ENCODE measurements around the gene UST. TPM values are rescaled to one million over a fixed set of nuclear protein-coding genes. Genes with fewer than 3 reads are reported as not detected.
A peak's percentile ranks its signal among the peaks of the same experiment; 100 is the strongest.
"Not testable (repeated sequence)": the region's sequence is repeated elsewhere in the genome, so short reads cannot be mapped to it uniquely, and the experiment has no call there.

Gene UST
- total RNA-seq, 1 donor from 2014 or later = 4.4 TPM

- DNase-seq (ENCODE audit: missing footprints) (no peak), ATAC-seq (no peak)
- intact Hi-C loops (cut with DNase I) = no loop called here
Observed at GRCh38 chr6:148990403-148990802, 243.6 kb downstream of the UST start.

- ATAC-seq (no peak), DNase-seq (ENCODE audit: missing footprints) (no peak)
- intact Hi-C loops (cut with DNase I) = no loop called here
Observed at GRCh38 chr6:148996815-148997214, 250.0 kb downstream of the UST start.

DNA sequence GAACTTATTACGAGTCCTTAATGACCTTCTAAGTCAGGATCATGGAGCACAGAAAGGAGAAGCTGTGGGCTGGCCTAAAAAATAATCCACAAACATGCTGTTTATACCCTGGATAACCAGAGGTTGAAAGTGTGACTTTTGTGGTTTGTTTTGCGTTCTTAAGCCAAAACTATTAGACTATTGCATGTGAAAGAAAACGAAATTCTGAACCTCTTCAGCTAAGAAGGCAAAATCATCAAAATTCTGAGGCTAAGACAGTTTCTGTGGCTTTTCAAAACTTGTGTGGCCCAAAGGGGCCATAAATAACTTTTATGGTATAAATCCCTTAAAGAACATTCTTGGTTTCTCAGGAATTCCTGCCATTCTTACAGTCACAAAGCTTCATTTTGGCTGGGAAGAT is 251.0 kb downstream of the UST start:
- intact Hi-C loops (cut with DNase I) = no loop called here
- DNase-seq (ENCODE audit: missing footprints) (no peak), ATAC-seq (no peak)

GRCh38 chr6:148998704-148999103 is 251.9 kb downstream of the UST start:
- intact Hi-C loops (cut with DNase I) = no loop called here
- no peak for ATAC-seq
- no peak for DNase-seq (ENCODE audit: missing footprints)

DNA sequence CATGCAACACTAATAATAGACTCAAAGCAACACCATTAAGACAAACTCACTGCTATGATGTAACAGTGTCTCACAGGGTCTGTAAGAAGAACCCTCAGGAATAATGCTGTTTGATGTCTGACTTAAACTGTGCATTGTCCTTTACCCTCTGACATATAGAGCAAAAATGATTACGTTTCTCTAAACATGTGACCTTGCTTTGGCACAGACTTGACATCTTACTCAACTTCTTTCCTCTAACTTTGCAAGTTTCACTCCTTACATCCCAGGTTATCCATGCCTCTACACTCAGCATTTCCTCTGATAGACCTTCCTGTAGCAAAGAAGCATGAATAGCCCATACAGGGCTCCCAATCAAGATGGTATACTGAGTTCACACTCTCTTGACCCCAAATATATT is 252.7 kb downstream of the UST start:
- intact Hi-C loops (cut with DNase I) = no loop called here
- DNase-seq (ENCODE audit: missing footprints) (no peak), ATAC-seq (peak; percentile 38)

- intact Hi-C loops (cut with DNase I) = no loop called here
- ATAC-seq = peak; percentile 91
- peak; percentile 81 for DNase-seq (ENCODE audit: missing footprints)
Observed at GRCh38 chr6:148999929-149000468, 253.2 kb downstream of the UST start.

- intact Hi-C loops (cut with DNase I) = no loop called here
- DNase-seq (ENCODE audit: missing footprints) (no peak), ATAC-seq (no peak)
Observed at GRCh38 chr6:149001422-149001821, 254.6 kb downstream of the UST start.

DNA sequence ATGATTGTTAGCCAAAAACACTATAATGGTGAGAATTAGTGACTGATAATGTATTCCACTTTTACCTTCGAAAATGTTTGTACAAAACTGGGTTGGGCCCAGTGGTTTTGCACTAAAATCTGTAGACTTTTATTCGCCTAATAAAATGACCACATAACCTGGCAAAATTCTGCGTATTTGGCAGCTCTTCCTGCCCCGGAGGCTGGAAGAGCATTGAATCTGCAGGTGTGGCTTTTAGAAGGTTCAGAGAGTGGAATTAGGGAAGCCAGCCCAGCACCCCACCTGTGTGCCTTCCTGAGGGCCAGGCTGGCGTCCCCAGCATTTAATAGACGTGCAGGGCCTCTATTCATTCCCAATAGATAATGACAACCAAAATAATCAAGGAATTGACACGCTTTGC is 256.7 kb downstream of the UST start:
- DNase-seq (ENCODE audit: missing footprints) = no peak
- ATAC-seq = no peak
- intact Hi-C loops (cut with DNase I) = no loop called here

GRCh38 chr6:149004664-149005063 is 257.8 kb downstream of the UST start:
- intact Hi-C loops (cut with DNase I) = no loop called here
- ATAC-seq (no peak), DNase-seq (ENCODE audit: missing footprints) (no peak)

DNA sequence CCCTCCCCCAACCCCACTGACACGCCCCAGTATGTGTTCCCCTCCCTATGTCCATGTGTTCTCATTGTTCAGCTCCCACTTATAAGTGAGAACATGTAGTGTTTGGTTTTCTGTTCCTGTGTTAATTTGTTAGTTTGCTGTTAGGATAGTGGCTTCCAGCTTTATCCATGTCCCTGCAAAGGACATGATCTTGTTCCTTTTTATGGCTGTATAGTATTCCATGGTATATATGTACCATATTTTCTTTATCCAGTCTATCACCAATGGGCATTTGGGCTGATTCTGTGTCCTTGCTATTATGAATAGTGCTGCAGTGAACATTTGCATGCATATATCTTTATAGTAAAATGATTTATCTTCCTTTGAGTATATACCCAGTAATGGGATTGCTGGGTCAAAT is 259.4 kb downstream of the UST start:
- intact Hi-C loops (cut with DNase I); ATAC-seq; DNase-seq (ENCODE audit: missing footprints): not testable (repeated sequence)

DNA sequence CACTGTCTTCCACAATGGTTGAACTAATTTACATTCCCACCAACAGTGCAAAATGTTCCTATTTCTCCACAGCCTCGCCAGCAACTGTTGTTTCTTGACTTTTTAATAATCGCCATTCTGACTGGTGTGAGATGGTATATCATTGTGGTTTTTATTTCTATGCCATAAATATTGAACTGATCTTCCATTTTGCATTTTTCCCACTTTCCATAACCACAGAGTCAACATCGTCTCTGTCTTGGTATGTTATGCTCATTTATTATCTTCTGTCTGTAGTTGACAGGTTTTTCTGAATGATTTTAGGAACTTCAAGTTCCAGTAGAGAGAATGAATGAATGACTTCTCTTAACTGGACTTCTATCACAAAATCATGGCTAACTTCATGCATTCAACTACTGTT is 259.8 kb downstream of the UST start:
- intact Hi-C loops (cut with DNase I) = no loop called here
- ATAC-seq (no peak), DNase-seq (ENCODE audit: missing footprints) (no peak)

DNA sequence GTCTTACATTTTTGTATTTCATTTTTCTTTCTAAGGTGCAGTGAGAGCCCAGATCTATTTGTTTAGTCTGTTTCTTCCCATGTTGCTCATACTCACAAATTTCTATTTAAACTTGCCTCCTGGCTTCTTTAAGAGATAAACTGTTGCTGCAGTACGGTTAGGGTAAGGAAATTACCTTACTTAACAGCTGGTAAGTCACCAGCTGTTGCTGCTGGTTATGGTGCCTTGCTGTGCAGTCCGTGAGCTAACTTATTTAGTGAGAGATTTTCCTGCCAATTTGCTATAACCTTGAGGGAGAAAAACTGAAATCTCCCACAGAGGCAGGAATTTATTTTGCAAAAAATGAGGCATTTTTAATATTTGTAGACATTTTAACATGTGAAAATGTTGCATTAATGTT is 261.0 kb downstream of the UST start:
- intact Hi-C loops (cut with DNase I) = no loop called here
- DNase-seq (ENCODE audit: missing footprints) (no peak), ATAC-seq (no peak)

DNA sequence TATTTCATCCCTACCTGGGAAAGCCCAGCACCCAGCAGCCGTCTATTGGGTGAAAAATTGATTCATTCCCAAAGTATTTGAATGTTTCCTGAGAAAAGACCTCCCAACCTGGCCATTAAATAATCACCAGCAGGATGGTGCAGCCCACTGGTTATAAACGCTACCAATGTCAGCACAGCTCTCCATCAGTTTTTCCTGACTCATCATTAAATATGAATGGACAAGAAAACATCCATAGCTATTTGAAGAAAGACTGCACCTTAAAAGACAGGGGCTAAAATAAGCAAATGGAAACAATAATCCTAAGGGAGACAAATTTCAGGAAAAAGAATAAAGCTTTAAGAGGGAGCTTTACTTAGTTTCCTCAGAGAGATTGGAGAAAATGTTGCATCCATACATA is 261.9 kb downstream of the UST start:
- ATAC-seq (no peak), DNase-seq (ENCODE audit: missing footprints) (no peak)
- intact Hi-C loops (cut with DNase I) = no loop called here

- intact Hi-C loops (cut with DNase I) = no loop called here
- DNase-seq (ENCODE audit: missing footprints) (no peak), ATAC-seq (no peak)
Observed at GRCh38 chr6:149012040-149012545, 265.3 kb downstream of the UST start.

DNA sequence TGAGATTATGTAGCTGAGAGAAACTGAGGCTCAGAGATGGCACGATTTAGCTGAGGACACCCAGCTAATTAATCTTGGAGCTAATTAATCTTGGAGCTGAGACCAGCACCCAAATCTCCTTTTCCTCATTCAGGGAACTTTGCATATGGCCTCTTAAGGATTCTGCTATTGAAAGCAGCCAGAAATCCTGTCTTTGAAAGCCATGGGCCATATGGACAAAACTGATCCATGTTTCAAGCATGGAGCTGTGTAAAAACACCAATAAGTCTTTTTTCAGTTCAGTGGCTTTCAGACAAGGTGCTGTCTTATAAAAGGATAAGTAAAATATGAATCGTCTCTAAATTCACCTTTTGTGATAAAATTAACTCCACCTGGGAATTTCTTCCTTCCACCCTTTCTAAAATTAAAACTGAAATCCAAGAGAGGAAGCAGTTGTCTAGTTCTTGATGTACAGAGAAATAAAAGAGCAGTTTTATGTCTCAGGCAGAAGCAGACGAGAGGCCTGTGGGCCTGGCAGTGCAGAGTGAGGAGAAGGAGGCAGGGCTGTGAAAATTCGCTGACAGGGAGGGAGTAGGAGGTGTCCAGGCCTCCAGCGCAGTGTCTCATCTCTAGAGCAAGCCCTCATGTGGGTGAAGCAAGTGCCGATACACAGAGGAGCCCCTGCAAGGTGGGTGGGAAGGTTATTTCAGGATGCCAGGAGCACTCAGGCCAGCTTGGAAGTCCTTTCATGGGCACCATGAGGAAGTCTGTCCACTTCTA is 266.9 kb downstream of the UST start:
- intact Hi-C loops (cut with DNase I) = no loop called here
- ATAC-seq = peak; percentile 10
- no peak for DNase-seq (ENCODE audit: missing footprints)

- ATAC-seq (no peak), DNase-seq (ENCODE audit: missing footprints) (no peak)
- intact Hi-C loops (cut with DNase I) = no loop called here
Observed at GRCh38 chr6:149014631-149015534, 268.1 kb downstream of the UST start.

DNA sequence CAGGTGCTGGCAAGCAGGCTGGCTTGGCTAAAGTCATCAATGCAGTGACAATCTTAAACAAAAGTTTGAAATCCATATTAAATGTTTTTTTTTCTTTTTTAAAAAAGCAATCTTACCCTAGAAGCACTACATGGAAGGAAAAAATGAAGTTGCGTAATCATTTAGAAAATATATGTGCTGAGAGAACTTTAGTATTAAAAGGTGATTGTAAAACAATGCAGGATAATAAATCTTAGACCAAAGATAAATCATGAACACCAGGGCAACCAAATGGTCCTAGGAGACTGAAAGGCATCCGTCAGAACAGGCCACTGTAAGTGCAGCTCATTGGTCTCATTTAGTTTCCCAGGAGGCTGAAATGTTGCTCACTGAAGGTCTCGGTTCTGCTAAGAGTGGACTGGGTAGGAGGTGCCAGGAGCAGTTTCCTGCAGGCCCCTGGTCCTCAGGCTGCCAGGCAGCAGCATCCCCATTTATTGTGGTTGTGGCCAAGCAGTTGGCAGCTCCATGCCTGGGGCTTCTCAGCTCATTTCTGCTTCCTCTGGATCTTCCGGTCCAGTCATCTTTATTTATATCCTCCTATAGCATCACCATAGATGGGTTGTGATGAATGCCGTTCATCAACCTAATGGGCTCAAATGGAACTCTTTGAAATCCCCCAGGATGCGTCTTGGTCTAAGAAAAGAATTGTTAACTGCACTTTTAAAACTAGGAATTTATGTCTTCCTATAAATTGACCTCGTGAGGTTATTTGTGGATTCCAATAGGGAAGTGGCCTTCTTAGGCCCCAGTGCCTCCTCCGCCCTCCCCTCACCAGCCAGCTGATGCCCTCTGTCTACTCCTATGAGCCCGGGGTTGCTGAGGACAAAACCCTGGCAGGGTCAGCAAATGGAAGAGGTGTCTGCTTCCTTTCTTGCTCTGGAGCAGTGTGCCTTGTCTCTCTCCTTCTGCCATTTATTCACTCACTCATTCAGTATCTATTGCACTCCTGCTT is 269.0 kb downstream of the UST start:
- DNase-seq (ENCODE audit: missing footprints) = no peak
- intact Hi-C loops (cut with DNase I) = no loop called here
- ATAC-seq = no peak

- ATAC-seq (no peak), DNase-seq (ENCODE audit: missing footprints) (no peak)
Observed at GRCh38 chr6:149016716-149017115, 269.9 kb downstream of the UST start.

DNA sequence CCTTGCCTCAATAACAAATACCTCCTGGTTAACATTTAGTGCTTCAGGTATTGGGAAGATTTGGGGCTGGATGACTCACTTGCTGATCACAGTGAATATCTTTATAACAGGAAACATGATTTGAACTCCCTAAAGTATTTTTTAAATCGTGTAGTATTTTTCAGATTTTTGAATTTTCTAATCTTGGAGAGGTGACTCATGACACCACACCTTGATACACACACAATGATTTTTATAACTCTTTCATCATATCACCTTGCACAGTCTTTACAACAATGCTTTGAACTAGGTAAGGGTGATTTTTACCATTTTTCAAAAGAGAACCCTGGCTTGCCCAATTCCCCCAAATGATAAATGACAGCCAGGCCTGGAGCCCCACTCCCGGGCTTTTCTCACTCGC is 273.5 kb downstream of the UST start:
- no peak for ATAC-seq
- DNase-seq (ENCODE audit: missing footprints) = no peak

More at GRCh38 chr6:149016716-149017115, 269.9 kb downstream of the UST start:
- intact Hi-C loops (cut with DNase I) = no loop called here

More for the DNA sequence above, 273.5 kb downstream of the UST start:
- intact Hi-C loops (cut with DNase I) = no loop called here
